Measurements from ENCODE around the gene PLCB1.

- TF ChIP-seq, protein P1, sequence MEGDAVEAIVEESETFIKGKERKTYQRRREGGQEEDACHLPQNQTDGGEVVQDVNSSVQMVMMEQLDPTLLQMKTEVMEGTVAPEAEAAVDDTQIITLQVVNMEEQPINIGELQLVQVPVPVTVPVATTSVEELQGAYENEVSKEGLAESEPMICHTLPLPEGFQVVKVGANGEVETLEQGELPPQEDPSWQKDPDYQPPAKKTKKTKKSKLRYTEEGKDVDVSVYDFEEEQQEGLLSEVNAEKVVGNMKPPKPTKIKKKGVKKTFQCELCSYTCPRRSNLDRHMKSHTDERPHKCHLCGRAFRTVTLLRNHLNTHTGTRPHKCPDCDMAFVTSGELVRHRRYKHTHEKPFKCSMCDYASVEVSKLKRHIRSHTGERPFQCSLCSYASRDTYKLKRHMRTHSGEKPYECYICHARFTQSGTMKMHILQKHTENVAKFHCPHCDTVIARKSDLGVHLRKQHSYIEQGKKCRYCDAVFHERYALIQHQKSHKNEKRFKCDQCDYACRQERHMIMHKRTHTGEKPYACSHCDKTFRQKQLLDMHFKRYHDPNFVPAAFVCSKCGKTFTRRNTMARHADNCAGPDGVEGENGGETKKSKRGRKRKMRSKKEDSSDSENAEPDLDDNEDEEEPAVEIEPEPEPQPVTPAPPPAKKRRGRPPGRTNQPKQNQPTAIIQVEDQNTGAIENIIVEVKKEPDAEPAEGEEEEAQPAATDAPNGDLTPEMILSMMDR (conservative IDR thresholded peaks at IDR 0.05 in 1 of 2, IDR thresholded peaks at IDR 0.05 in 1 of 2; ENCODE audit: extremely low read depth in 1 of 2, insufficient read depth in 1 of 2, low read depth in 1 of 2, low read length in 2 of 2): no peak
- TF ChIP-seq EZH2 (IDR thresholded peaks at IDR 0.05; ENCODE audit: borderline replicate concordance, low read length): no peak
Measured at GRCh38 chr20:8647961-8648441, 515.9 kb downstream of the PLCB1 start.
